ENCODE data around the gene SNRPD1.
"Not testable (repeated sequence)": the region's sequence is repeated elsewhere in the genome, so short reads cannot be mapped to it uniquely, and the experiment has no call there.

Gene SNRPD1

GRCh38 chr18:21638822-21639221, 26.7 kb downstream of the SNRPD1 start:
- DNase-seq = no peak

DNA sequence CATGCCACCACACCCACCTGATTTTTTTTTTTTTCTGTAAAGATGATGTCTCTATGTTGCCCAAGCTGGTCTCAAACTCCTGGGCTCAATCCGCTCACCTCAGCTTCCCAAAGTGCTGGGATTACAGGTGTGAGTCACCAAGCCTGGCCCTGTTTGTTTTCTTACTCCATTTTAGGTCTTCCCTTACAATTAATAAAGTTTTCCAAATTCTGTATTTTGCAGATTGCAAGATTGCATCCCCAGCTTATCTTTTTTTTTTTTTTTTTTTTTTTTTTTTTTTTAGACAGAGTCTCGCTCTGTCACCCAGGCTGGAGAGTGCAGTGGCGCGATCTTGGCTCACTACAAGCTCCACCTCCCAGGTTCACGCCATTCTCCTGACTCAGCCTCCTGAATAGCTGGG, 28.3 kb downstream of the SNRPD1 start:
- not testable (repeated sequence) for DNase-seq

DNA sequence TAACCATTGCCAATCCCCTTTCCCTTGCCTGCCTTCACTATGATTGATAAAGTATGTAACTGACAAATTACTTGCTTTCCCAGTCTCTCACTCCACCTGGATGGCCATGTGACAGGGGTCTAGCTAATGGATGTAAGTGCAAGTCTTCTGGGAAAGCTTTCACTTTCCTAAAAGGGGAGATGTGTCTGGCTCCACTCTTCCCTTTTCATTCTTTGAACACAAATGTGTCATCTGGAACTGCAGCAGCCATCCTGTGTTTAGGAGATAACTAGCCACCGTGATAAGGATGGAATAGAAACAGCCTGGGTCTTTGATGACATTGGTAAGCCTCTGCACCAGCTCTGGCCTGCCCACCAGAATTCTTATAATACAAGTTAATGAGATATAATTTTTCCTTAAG, 38.2 kb downstream of the SNRPD1 start:
- no peak for DNase-seq

DNA sequence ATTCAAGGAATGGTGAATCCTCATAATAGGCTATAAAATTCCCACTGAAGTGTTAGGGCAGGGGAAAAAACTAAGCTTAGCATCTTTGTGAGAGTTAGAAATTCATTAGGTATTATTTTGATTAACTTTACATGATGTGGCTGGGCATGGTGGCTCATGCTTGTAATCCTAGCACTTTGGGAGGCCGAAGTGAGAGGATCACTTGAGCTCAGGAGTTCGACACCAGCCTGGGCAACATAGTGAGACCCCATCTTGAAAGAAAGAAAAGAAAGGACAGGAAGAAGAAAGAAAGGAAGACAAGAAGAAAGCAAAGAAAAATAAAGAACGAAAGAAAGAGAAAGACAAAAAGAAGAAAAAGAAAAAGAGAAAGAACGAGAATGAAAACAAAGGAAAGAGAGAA, 40.0 kb downstream of the SNRPD1 start:
- DNase-seq = no peak

DNA sequence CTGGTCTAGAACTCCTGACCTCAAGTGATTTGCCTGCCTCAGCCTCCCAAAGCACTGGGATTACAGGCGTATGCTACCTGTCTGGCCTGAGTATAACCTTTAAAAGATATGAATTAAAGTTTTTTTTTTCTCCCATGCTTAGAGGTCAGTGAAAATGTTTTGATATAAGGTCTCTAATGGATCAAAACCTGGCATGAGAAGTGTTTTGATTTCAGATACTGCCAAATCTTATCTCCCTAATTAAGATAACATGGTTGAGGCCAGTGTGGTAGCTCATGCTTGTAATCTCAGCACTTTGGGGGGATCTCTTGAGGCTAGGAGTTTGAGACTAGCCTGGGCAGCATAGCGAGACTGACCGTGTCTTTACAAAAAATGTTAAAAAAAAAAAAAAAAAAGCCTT, 41.2 kb downstream of the SNRPD1 start:
- DNase-seq = no peak

DNA sequence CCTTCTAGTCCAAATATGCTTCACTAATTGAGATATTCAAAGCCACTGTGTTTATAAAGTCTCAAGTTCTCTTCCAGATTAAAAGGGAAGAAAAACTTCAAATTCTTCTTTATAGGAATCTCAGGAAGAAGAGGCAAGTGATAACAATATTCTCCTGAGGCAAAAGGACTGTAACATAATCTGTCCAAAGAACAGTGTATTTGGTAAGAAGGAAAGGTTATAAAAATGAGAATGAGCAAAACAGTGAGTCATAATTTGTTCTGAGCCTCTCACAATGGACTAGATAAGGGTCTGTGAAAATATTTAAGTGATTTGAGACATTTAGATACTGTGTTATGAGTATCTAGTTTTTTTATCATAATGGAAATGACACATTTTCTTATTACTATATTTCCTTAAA, 44.3 kb downstream of the SNRPD1 start:
- DNase-seq = no peak

- no peak for DNase-seq
Measured at GRCh38 chr18:21660078-21660477, 48.0 kb downstream of the SNRPD1 start.

- DNase-seq = no peak
Measured at GRCh38 chr18:21662581-21662980, 50.5 kb downstream of the SNRPD1 start.

DNA sequence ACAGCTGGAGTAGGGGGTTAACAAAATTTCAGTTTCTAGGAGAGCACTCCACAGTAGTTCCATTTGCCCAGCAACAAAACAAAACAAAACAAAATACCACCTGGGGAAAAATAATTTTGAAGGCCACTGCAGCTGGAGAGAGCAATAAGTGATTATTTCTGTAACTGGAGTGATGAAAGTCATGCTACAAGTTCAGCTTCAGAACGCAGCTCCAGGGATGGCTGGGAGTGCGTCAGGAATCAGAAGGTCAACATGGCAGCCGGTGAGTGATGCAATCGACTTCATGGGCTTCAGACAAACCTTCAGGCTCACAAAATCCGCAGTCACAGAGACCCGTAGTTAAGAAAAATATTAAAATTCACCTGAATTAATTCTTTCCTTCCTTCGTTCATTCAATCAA, 51.5 kb downstream of the SNRPD1 start:
- no peak for DNase-seq

DNA sequence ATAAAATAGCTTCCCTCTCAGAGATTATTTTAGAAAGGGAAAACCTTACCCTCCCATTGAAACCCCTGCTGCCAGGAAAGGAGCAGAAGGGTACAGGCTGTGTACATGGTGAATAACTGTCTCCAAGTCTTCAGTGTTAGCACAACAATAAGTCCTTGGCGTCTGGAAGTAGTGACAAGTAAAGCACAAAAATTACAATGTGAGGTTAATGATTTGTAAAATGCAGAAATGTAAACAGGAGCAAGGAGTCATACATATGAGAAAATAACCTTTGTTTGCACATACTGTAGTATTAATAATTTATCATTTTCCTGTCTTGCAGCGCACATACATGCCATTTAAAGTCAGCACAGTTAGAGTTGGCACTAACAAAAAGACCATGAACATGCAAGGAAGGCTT, 52.0 kb downstream of the SNRPD1 start:
- DNase-seq = no peak

- no peak for DNase-seq
Measured at GRCh38 chr18:21669736-21670285, 57.7 kb downstream of the SNRPD1 start.

DNA sequence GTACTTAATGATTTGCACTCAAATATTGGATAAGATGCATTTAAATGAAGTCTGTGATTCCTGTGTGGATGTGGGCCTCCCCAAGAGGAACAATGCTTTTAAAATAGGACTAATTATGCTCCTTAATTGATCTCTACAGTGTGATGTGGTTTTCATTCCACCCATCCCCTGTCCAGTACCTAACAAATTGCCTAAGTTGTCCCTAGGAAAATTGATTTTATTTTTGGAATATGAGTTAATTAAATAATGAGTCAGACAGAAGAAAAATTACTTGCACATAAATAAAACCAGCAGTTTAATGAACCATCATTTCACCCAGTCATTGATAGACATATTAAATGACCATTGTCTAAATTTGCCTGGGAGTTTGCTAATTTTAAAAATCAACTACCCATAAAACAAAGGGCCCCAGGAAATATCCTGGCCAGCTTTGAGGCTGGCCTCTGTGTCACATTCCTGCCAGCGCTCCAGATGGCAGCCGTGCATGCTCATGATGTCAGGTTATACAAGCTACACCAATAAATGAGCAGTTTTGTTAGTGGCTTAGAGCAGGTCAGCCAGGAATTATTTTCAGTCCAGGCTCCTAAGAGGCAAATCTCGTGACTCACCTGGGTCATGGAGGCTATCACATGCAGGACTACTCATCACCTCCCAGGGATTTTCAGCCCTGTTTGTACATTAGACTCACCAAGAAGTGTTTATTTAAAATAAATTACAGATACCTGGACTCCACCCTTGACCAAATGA, 60.6 kb downstream of the SNRPD1 start:
- DNase-seq = no peak

GRCh38 chr18:21675354-21675753, 63.2 kb downstream of the SNRPD1 start:
- DNase-seq = not testable (repeated sequence)

DNA sequence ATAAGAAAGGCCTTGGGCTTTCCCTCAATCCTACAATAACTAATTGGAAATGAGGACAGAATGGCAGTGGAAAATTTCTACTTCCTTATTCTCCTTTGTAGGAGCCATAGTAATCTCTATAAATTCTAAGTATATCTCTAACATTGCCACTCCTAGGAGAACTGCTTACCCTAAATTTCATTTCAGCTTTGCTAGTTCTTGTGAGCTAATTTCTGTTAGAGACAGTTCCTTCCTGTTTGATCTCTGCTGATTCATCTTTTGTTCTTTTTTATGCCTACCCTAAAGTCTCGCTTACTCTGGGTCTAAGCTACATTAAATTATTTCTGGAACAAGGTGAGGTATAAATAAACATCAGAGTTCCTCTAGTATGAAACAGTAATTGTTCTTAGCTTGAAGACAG, 66.7 kb downstream of the SNRPD1 start:
- peak in 1 of 2 donors; percentile 16 for DNase-seq

DNA sequence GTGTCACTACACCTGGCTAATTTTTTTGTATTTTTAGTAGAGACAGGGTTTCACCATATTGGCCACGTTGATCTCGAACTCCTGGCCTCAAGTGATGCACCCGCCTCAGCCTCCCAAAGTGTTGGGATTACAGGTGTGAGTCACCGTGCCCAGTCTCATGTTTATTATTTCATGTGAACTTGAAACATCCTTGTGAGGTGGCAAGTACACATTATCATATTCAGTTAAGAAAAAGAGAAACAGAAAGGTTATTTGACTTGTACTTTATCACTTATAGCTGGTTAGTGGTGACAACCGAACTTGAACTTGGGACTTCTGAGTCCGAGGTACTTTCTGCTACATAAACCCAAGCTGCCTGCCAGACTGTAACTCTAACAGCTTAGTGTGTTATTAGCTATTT, 68.0 kb downstream of the SNRPD1 start:
- no peak for DNase-seq

GRCh38 chr18:21682371-21683051, 70.4 kb downstream of the SNRPD1 start:
- peak; percentile 79 to 83 for DNase-seq
